HG02642 (cell line): ENCODE results near the gene XNDC1N.
A peak's percentile ranks its signal among the peaks of the same experiment; 100 is the strongest.
"Not testable (repeated sequence)": the region's sequence is repeated elsewhere in the genome, so short reads cannot be mapped to it uniquely, and the experiment has no call there.

Source experiments
- ATAC-seq: cut with Tn5 transposase; IDR thresholded peaks from one replicate; pipeline ENCODE4 v1.9.1; 2021; ENCODE audit warnings: mild to moderate bottlenecking; ENCODE audit not compliant: unreplicated experiment, poor library complexity

XNDC1N gene

DNA sequence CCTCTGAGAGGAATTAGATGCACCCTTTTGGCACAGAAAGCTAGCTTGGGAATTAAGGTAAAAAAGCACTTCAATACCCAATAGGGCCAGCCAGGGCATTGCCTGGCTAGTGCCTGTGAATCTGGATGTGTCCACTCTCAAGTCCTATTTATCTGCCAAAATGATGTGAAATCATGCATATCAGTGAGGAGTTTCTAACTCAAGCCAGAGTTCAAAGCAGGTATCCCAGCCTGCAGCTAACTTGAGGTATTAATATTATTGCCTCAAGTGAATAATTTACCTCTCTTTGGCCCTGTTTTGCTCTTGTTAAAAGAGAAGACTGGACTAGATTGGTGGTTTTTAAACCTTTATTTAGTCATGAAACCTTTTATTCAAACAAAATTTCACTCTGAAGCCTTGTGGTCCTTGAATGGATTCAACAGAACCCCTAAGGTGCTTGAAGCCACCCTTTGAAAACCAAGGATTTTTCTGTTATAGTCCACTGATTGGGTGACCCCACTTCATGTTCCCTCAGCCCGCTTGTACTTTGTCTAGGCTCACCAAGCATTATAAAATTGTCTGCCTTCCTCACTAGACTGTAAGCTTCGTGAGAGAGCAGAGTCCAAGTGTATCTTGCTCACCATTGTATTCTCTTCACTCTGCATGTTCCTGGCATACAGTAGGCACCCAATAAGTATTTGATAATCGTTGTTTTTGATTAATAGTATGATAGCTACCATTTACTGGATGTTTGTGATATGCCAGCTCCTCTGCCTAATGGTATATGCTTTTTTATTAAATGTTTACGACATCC, 4.9 kb upstream of the XNDC1N start:
- no peak for ATAC-seq

DNA sequence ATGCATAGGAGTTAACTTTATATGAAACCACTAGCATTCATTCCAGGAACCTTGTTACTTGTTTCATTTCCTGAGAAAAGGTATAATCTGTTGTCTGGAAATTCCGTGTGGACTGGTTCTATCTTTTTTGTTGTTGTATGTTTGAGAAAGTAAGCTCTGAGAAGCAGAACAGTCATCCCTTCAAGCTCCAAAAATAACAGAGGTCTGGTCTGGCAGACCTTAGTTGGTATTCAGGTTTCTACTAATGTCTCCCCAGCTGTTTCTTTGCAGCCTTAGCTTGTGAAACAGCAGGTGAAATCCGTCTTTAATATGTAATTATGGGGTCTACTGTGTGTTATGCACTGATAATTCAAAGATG, 2.8 kb upstream of the XNDC1N start:
- ATAC-seq = no peak

DNA sequence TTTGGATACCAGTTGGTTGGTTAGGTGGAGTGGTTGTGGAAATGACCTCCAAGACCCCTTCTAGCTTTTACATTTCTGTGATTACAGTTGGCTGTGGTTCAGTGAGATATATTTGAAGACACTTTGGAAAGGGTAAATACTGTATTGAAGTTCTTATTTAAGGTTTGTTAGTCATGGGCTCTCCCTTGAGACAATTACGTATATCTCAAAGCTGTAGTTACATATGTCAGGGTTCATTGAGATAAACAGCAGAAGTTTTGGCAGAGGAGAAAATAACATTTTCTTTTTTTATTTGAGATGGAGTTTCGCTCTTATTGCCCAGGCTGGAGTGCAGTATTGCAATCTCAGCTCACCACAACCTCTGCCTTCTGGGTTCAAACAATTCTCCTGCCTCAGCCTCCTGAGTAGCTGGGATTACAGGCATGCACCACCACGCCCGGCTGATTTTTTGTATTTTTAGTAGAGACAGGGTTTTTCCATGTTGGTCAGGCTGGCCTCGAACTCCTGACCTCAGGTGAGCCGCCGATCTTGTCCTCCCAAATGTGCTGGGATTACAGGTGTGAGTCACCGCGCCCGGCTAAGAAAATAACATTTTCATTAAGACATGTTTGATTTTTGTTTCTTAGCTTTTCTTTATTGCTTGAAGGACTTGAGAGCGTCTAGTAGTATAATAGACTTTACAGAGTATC, 2.3 kb upstream of the XNDC1N start:
- ATAC-seq = no peak

DNA sequence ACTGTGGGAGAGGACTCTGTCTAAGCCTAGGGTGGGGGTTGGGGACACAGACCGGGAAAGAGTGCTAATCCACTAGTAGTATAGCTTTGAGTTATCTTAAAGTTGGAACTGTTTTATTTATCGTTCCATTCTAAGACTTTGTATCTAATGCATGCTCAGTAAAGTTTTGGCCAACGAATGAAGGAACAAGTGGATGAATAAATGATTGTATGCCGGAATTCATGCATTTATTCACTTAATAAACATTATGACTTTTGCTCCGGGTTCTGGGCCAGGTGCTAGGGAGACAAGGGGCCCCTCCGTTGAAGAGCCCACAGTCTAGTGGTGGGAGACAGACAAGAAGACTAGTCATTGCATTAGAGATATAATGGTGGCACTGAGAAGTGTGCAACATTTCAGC, 1.1 kb upstream of the XNDC1N start:
- no peak for ATAC-seq

DNA sequence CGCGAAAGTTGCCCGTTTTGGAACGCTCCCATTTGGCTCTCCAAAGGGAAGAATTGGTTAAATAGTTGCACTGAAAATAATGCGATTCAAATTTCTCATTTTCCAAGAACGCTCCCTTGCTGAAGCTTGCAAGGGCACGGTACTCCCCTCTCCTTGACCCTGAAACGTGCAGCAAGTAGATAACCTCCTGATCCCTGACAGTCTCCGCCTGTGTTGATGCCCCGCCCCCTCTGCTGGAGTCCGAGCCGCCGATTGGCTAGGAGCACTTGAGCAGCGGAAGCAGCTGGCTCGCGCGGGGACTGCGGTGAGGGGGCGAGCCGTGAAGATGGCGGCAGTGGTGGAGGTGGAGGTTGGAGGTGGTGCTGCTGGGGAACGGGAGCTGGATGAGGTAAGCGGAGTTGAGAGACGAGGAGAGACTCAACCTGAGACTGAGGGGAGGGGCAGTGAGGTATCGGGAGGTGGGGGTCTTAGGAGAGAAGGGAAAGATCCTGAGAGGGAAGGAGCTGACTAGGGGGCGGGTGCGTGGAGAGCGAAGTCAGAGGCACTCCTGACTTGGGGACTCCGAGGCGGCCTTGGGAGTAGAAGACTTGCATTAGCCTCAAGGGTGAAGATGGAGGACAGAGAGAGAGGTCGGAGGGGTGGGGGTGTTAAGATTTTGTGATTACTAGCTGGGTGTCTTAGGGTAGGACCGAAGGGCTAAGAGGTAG, 496 bp upstream of the XNDC1N start, which contains the start of gene RNF121:
Gene RNF121 (plus strand): TSS at position 310 of the 707 bp plus-strand sequence. CDS start 16 bp downstream, at position 326.
- ATAC-seq = peak; percentile 87

DNA sequence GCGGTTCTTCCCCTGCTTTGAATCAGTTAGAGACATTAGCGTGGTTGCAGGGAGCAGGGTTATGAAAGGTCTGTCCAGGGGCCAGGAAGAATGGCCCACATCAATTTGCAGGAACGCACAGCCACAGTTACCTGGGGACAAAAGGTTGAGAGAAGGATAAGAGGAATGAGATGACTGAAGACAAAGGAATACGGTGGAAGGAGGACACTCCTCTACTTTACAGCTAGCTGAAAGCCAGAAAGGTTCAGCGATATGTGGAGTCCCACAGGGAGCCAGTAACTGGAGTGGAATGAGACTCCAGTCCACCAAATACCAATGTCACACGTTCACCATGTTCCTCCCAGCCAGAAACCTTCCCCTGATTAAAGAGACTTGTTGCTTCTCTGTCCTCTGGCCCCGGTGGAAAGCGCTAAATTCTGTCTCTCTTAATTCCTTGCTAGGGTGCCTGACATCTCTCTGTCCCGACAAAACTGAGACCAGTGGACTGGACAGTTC, 10.7 kb downstream of the XNDC1N start:
- no peak for ATAC-seq

DNA sequence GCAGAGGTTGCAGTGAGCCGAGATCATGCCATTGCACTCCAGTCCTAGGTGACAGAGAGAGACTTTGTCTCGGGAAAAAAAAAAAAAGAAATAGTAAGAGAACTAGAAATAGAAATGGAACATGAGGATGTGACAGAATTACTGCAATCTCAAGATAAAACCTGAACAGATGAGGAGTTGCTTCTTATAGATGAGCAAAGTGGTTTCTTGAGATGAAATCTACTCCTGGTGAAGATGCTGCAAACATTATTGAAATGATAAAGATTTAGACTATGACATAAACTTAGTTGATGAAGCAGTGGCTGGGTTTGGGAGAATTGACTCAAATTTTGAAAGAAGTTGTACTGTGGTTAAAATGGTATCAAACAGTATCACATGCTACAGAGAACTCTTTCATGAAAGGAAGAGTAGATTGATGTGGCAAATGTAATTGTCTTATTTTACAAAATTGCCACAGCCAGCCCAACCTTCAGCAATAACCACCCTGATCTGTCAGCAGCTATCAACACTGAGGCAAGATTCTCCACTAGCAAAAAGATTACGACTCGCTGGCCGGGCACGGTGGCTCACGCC, 13.7 kb downstream of the XNDC1N start:
- ATAC-seq = no peak

GRCh38 chr11:71913756-71914526, 14.5 kb downstream of the XNDC1N start:
- no peak for ATAC-seq

- not testable (repeated sequence) for ATAC-seq
Observed at GRCh38 chr11:71911986-71912340, 16.4 kb downstream of the XNDC1N start.

DNA sequence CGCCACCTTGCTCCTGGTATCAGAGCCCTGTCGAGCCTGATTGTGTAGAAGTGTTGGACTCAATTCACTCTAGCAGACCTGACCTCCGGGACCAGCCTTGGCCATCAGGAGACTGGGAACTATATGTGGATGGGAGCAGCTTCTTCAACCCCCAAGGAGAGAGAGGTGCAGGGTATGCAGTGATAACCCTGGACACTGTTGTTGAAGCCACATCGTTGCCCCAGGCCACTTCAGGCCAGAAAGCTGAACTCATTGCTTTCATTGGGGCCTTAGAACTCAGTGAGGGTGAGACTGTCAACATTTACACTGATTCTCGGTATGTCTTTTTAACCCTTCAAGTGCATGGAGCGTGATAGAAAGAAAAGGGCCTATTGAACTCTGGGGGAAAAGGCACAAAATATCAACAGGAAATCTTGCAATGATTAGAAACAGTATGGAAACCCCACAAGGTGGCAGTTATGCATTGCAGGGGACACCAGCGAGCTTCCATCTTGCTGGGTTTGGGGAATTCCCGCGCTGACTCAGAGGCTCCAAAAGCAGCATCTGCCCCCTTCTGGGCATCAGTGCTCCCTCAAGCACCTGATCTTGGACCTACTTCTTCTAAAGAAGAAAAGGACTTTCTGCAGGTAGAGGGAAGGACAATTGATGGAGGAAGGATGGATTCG, 16.9 kb downstream of the XNDC1N start:
- ATAC-seq = not testable (repeated sequence)

- not testable (repeated sequence) for ATAC-seq
Observed at GRCh38 chr11:71910775-71911174, 17.6 kb downstream of the XNDC1N start.

DNA sequence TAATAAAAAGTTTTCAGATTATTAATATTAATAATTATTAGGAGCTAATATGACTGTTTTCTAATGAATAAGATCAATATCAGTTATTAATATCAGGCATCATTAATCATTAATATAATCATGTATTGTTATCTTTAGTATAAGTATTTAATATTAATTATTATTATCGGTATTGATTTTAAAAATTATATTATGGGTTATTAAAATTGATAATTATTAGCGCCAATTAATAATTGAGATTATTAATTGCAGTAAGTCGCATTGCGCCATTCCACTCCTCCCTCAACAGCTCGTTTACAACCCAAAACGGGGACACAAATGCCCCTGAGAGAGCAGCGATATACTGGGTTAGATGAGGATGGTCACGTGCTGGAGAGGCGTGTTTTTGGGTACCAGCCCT, 20.2 kb downstream of the XNDC1N start:
- ATAC-seq = no peak

DNA sequence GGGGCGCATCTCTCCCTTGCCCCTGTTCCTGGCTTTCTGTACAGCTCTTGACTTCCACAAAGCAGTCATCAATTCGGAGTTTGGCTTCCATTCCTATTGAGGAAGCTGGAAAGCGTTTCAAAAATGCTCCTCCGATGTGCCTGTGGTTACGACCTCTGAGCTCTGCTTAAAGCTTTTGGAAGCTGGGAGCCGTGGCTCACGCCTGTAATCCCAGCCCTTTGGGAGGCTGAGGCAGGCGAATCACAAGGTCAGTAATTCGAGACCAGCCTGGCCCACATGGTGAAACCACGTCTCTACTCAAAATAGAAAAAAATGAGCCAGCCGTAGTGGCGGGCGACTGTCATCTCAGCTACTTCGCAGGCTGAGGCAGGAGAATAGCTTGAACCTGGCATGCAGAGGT, 27.3 kb downstream of the XNDC1N start:
- ATAC-seq = not testable (repeated sequence)

GRCh38 chr11:71895961-71896360, 32.4 kb downstream of the XNDC1N start:
- no peak for ATAC-seq

- ATAC-seq = not testable (repeated sequence)
Observed at GRCh38 chr11:71889181-71889872, 39.1 kb downstream of the XNDC1N start.

- ATAC-seq = not testable (repeated sequence)
Observed at GRCh38 chr11:71888335-71889010, 39.9 kb downstream of the XNDC1N start.

GRCh38 chr11:71885806-71886205, 42.6 kb downstream of the XNDC1N start:
- not testable (repeated sequence) for ATAC-seq
